OCI-M2 (cell line): Measurements from ENCODE around the gene CSMD2.
A peak's percentile ranks its signal among the peaks of the same experiment; 100 is the strongest.
"Not testable (repeated sequence)": the region's sequence is repeated elsewhere in the genome, so short reads cannot be mapped to it uniquely, and the experiment has no call there.

Experiments
- DNase-seq: peaks from one replicate; lab custom pipeline; 2025; ENCODE audit not compliant: unreplicated experiment; lab: John Stamatoyannopoulos, UW

CSMD2 gene

DNA sequence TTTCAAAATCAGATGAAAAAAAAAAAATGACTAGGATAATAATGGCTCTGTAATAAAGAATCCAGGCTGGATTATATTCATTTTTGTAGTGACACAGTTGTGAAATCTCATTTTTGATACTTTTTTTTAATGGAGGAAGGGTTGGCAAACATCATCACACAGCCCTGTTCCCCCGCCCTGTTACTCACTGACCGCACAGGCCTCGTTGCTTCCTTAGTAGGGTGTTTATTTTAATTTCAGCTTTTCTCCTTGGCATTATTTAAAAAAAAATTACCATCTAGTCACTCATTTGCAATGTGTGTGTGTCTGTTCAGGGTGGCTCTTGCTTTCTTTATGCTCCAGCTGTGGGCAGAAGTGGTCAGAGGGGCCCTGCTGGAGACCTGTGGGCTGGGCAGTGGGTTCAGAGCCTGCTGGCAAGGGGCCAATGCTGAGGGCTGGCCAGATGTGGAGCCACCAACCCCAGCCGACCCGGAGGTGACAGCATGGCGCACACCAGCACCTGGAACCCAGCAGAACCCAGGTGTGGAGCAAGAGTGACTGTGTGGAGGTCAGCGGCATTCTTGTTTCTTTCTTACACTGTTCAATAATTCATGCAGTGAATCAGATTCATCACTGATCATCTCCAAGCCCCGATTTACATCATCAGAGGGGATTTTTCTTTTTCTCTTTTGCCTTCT lies 648.0 kb downstream of the CSMD2 start:
- no peak for DNase-seq

DNA sequence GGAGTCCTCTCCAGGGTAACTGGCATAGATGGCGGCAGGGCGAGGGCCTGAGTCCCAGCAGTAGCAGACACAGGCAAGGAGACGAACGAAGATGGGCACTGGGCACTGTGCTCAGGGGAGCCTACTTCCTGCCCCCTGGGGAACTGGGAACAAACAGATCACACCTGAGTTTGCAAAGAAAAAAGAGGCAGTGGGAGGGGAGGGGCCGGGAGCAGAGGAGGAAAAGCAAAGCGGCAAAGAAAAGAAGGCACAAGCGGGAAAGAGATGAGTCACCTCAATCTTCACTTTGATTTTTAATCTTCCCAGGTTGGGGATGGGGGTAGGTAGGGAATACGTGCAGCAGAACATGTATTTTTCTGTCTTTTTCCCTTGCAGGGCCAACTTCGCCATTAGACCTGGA lies 648.6 kb downstream of the CSMD2 start:
- DNase-seq, result no peak

DNA sequence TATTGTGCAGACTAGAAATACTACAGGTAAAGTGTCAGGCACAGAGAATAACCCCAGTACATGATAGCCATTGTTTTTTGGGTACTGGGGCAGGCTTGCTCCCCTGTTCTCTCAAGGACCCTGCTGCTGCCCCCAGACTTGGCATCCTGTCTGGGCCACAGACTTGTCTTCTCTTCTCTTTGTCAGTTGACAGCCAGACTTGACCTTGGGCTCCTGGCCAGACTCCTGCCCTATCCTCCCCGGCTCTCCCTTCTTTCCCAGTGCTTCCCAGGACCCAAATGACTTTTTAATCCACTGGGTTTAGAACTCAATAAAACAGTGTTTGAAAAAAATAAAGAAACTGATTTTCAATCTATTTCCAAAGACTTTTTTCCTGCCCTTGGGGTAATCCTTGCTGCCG lies 649.4 kb downstream of the CSMD2 start:
- DNase-seq, result no peak

DNA sequence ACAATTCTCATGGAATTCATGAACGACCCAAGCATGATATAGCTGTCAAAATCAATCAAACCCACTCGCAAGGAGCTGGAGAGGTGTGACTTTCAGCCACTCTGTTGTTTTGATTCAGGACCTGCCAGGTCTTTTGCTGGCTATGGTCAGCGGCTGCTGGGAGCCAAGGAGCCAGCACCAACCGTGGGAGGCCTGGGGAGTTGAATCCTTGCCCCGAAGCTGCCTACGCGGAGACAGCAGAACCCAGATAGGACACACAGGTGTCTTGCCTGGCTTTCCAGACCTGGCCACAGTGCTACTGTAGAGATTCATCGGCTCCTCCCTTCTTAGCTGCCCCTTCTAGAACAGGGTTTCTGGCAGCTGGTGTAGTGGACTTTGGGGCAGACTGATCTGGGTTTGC lies 649.9 kb downstream of the CSMD2 start:
- no peak for DNase-seq

DNA sequence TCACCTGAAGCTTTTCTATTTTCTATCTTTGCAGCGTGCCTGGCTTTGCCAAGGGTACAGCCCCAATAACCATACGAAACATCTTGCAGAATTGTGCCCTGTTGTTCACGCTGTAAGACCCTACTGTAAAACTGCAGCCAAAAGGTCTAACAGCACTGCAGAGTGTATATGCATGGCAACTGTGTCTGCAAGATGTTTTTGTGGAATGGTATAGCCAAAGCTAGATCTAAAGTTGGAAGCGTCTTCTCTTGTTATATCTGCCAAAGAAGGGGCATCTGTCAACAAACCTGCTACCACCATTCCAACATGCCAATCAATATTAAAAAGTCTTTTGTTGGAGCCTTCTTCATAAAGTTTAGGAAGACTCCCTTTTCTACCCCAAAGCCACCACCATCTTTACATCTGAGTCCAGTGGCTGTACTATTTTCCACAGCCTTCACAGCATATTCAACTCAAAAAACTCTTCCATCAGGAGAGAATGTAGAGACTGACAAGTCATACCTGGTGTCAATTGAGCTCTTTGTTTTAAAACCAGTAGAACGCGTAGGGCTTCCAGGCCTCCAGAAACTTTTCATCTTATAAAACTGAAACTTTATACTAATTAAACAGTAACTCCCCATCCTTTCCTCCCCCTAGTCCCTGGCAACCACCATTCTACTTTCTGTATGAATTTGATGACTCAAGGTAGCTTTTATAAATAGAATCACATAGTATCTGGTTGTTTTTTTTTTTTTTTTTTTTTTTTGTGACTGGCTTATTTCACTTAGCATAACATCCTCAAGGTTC lies 652.6 kb downstream of the CSMD2 start:
- DNase-seq, result no peak

DNA sequence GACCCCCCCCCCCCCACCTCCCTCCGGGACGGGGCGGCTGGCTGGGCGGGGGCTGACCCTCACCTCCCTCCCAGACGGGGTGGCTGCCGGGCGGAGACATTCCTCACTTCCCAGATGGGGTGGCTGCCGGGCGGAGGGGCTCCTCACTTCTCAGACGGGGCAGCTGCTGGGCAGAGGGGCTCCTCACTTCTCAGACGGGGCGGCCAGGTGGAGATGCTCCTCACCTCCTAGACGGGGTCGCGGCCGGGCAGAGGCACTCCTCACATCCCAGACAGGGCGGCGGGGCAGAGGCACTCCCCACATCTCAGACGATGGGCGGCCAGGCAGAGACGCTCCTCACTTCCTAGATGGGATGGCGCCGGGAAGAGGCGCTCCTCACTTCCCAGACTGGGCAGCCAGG lies 655.8 kb downstream of the CSMD2 start:
- DNase-seq, result not testable (repeated sequence)

DNA sequence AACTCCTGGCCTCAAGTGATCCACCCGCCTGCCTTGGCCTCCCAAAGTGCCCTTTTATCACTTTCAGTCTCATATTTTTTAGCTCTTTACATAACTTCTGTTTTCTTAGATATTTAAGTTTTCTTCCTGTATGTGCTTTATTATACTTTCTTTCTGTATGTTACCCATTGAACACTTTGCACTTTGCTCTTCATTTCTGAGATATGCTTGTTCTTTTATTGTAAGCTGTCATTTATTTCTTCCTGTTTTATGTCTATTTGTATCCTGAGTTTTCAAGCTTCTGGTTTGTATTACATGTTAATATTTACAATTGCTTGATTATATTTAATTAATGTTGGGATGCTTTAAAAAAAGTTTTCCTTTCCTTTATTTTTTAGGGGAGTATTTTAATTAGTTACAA lies 656.9 kb downstream of the CSMD2 start:
- no peak for DNase-seq

DNA sequence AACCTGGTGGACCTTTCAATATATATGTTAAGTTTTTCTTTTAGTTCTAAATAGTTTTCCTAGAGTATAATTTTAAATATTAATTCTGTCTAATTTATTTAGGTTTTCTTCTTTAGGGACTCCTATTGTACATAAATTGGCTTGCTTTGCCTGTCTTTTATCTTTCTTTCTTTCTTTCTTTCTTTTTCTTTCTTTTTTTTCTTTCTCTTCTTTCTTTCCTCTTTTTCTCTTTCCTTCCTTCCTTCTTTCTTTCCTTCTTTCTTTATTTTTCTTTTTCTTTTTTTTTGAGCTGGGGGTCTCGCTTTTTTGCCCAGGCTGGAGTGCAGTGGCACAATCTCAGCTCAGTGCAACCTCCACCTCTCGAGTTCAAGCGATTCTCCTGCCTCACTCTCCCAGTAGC lies 657.4 kb downstream of the CSMD2 start:
- no peak for DNase-seq

DNA sequence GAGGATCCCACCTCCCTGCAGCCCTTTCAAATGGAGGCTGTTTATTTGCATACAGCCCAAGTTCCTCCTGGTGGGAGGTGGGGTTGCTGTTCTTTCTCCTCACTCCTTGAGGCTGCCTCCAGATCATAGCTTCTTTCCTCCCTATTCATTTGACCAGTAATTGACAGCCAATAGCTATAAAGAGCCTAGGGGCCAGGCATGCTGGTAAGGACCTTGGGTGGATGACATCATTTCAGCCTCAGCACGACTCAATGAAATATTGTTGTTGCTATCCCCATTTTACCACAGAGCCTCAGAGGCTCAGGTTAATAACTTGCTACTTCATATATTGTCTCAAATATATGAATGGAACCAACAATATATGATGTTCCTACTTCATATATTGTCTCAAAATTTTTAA lies 661.5 kb downstream of the CSMD2 start:
- no peak for DNase-seq

DNA sequence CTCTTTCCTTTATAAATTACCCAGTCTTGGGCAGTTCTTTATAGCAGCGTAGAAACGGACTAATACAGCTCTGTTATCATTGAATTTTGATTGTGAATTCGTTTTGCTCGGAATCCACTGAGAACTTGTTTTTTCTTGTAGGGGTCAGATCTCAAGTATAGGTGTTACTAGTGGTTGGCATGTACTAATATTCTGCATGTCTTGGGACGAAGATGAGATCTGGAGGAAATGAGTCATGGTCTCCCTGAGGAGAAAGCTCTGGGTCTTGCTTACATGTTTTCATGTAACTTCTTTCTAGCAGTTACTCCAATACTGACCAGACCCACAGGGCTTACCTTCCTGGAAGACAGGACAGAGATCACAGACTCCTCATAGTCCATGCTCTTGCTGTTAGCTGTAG lies 662.3 kb downstream of the CSMD2 start:
- DNase-seq, result no peak

DNA sequence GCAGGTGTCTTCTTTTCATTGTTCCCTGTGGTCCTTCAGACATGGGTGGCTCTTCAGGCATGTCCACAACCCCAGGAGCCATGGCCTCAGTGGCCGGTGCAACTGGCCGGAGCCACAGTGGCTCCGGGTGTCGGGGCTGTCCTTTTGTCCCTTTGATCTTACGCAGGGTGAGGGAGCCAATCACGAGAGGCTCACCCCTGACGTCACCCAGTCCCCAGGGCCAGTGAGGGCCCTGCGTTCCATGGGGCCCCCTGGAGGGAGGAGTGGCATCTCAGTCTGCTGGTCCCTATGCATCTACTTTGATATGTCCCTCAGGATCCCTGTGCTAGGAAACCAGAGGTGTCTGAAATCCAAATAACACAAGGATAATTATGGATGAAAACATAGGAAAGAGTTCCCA lies 663.3 kb downstream of the CSMD2 start:
- DNase-seq, result no peak

DNA sequence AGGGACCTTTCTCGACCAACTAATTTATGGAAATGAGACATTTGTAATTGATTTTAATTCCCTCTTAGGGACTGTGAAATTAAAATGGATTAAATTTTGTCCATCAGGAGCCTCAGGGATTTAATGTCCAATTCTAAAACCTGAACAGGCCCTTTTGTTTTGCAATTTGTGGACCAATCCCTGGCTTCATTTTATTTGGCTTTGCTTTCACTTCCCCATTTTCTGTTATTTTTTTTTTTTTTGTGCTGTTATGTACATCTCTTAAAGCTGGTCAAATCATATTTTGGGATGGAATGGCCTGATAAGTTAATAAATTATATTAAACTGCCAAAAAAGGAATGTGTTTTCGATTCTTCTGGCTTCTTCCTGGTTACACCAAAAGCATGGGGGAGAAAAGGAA lies 663.7 kb downstream of the CSMD2 start:
- no peak for DNase-seq

DNA sequence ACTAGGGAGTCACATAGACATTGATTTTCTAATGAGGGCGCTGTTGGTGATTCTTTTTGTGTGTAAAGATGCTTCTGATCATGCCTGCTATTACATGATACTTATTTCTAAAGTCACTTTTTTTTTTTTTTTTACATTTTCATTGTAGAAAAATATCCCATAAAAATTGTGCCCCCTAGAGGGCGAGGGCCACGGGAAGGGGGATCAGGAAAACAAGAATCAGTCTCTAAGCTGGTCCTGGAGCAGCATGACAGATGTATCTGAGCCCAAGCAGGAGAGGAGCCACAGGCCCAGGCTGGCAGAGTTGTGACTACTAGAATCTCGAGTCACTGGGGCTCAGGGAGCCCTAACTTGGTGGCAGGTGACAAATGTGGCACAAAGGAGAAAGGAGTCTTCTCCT lies 664.5 kb downstream of the CSMD2 start:
- no peak for DNase-seq

DNA sequence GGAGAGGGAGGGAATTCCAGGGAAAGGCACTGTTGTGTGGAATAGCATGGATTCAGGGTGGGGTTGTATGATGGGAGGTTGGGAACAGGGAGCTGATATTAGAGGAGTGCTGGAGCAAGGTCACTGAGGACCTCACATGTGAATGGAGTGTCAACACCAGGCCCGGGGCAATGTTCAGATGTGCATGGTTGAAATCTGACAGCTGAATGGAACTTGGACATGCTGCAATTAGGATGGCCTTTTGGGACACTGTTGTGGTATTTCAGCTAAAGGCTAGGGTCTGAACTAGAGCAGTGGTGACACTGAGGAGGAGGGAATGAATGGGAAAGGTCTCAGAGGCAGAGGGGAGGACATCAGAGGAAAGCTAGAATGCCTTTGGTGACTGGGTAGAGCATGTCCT lies 667.6 kb downstream of the CSMD2 start:
- no peak for DNase-seq

DNA sequence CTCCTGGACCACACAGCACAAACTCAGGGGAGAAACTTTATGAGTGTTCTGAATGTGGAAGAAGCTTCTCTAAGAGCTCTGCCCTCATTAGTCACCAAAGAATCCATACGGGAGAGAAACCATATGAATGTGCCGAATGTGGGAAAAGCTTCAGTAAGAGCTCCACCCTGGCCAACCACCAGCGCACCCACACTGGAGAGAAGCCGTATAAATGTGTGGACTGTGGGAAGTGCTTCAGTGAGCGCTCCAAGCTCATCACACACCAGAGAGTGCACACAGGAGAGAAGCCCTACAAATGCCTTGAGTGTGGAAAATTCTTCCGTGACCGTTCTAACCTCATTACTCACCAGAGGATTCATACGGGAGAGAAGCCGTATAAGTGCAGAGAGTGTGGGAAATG lies 670.1 kb downstream of the CSMD2 start:
- no peak for DNase-seq

DNA sequence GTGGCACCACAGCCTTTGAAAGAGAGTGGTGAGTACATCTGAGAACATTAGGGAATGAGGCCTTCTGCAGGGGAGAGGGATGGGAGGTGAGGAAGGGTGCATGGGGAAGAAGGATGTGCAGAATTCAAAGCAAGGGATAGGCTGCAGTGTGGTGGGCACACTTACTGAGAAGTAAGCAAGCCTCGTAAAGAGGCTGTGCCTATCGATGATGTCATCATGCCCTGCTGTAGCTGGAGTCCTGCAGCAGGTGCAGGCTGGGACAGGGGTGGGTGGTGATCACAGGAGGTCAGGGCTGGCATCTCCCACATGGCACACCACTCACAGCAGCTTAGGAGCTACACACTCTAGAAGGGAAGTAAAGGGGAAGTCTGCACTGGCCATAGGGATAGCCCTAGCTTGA lies 676.4 kb downstream of the CSMD2 start:
- no peak for DNase-seq

DNA sequence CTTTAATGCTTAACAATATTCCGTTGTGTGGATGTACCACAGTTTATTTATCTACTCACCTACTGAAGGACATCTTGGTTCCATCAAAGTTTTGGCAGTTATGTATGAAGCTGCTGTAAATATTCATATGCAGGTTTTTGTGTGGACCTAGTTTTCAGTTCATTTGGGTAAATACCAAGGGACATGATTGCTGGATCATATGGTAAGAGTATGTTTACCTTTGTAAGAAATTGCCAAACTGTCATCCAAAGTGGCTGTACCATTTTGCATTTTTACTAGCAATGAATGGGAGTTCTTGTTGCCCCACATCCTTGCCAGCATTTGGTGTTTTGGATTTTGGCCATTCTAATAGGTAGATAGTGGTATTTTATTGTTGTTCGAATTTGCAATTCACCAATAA lies 682.6 kb downstream of the CSMD2 start:
- DNase-seq, result no peak

DNA sequence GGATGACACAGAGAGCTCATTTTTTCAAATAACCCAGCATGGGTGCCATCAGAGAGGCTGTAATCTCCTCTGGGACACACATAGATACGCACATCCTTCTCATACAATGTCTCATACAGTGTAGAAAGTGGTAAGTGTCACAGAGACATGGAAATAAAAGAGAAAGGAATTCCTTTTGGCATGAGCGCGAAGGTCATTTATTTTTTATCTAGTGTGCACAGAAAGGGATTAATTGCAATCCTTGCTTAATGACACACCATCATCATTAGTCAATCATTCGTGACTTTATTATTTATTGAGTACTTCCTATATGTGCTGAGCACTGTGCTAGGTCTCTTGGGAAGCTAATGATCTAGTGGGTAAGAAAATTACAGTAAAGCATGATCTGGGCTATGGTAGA lies 687.6 kb downstream of the CSMD2 start:
- no peak for DNase-seq

DNA sequence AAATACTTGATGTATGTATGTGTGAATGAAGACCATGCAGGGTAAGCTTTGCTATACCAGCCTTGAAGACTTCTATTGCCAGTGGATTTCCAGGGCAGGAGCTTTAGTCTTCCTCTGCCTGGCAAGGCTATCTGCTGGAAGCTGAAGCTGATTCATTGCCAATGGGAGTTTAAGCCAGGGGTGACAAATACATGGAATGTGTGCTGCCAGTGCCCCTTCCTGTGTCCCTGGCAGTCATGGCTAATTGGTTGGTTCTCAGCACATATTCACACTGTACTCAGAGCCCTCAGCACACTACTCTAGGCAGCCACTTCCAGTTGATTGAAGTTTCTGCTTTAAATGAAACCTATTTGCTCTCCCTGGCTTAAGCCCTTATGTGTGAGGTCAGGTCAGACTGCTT lies 691.1 kb downstream of the CSMD2 start:
- no peak for DNase-seq

DNA sequence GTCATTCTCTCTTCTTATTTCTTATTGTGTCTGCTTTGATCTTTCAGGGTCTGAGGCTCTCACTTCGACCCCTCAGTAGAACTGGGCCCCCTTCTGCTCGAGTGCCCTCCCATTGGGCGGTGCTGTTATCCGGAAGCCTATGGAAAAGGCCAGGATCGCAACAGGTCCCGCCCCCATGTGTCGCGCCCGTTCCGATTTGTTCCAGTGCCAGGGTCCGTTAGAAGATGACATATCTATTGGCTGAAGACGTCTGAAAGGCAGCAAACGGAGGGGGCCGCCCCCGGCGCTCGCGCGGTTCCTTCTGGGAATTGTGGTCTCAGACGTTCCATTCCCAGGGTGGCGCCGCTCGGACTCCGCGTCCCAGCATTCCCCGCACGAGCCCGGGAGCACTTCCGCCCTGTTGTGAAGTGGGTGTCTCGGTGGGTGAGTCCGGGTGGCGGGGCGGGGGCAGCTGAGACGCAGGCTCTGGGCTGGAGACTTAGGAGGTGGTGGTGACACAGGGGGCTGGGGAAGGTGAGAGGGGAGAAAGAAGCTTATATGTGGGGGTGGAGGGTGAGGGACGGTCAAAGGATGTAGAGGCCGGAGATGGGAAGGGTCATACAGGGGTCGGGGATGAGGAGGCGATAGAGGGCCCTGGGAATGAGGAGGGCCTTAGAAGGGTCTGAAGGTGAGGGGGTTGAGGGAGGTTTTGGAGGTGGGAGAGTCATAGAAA lies 692.6 kb downstream of the CSMD2 start, which contains the start of gene ZSCAN20:
Gene ZSCAN20, plus strand, starts transcription at position 377 of the 712 bp plus-strand sequence. CDS start 6,644 bp downstream, outside the sequence.
- peak; percentile 47 for DNase-seq

DNA sequence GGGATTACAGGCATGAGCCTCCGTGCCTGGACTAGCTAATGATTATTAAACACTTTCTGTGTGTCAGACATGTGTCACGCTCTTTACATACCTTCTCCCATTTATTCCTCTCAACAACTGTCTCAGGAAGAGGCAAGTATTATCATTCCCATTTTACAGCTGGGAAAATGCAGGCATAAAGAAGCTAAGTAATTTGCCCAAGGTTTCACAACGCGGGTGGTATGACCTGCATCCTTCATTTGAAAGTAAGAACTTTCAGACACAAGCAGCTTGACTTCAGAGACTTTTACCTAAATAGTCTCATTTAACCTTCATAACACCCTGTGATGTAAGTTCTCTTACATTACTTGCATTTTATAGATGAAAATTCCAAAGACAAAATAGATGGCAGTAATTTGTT lies 693.6 kb downstream of the CSMD2 start:
- DNase-seq, result no peak

DNA sequence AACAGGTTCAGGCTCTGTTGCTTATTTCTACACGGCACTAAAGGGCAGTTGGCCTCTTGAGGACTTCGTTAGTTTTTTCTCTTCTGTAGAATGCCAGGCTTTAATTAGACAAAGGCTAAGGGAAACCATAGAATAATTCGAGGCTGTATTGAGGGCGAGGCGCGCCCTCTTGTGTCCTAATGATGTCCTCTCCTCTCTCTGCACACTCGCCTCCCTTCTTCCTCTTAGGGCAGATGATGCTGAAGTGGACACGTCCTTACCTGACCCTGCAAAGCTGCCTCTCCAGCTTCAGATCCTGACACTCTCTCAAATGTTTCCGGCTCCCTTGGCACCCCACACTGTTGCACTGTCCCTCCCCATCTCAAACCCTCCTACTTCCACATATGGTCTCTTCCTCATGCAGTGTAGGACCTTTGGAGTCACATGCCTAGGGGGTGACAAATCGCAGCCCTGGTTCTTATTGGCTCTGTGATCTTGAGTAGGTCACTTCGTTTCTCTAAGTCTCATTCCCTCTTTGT lies 694.5 kb downstream of the CSMD2 start:
- DNase-seq, result peak; percentile 64
